ENCODE results near the gene C4orf50.

DNA sequence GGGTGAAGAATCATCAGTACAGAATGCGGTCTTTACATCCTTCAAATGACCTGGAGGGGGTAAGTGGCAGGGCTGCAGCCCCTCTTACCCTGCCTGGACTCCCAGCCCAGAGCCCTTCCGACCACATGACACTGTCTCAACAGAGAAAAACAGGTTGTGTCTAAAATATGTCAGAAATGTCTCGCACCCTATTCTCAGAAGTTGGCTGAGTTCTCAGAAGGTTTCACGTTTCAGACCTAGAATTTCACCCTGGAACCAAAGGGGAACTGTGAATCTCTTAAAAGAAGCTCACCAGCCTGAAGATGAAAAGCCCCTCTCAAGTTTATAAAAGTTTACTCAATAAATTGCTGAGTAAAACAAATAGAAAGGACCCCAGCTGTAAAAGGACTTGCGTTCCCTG, 118.3 kb downstream of the C4orf50 start:
- TF ChIP-seq, protein P1, sequence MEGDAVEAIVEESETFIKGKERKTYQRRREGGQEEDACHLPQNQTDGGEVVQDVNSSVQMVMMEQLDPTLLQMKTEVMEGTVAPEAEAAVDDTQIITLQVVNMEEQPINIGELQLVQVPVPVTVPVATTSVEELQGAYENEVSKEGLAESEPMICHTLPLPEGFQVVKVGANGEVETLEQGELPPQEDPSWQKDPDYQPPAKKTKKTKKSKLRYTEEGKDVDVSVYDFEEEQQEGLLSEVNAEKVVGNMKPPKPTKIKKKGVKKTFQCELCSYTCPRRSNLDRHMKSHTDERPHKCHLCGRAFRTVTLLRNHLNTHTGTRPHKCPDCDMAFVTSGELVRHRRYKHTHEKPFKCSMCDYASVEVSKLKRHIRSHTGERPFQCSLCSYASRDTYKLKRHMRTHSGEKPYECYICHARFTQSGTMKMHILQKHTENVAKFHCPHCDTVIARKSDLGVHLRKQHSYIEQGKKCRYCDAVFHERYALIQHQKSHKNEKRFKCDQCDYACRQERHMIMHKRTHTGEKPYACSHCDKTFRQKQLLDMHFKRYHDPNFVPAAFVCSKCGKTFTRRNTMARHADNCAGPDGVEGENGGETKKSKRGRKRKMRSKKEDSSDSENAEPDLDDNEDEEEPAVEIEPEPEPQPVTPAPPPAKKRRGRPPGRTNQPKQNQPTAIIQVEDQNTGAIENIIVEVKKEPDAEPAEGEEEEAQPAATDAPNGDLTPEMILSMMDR (IDR thresholded peaks at IDR 0.05; ENCODE audit: low read depth, low read length): no peak
- TF ChIP-seq EZH2phosphoT487 (IDR thresholded peaks at IDR 0.05; ENCODE audit: low read depth): no peak
